A549 (cell line): ENCODE data around the gene GRM5.
"Not testable (repeated sequence)": the region's sequence is repeated elsewhere in the genome, so short reads cannot be mapped to it uniquely, and the experiment has no call there.

Experiments used
- BHLHE40 ChIP-seq: IDR thresholded peaks from 2 replicates; pipeline ENCODE4 v1.6.1; 2012; ENCODE audit warnings: low read depth, low read length, inconsistent platforms
- TP53 ChIP-seq: fragments of 250-450 bp; sonication (Bioruptor Pico); IDR thresholded peaks from 2 replicates; pipeline ENCODE4 v1.5.0; 2021; ENCODE audit warnings: mild to moderate bottlenecking, moderate library complexity

GRCh38 chr11:89065651-89066201 lies at the start of gene GRM5:
- TF ChIP-seq TP53 (CRISPR knock-in tag); BHLHE40: not testable (repeated sequence)
